Fibroblast of peridontal ligament (primary cell): Measurements from ENCODE around the gene KLK10.
"Not testable (repeated sequence)": the region's sequence is repeated elsewhere in the genome, so short reads cannot be mapped to it uniquely, and the experiment has no call there.

Source experiments
- DNase-seq: peaks from one replicate; pipeline ENCODE4 v3.0.0-alpha.2; 2010; ENCODE audit errors: extremely low read depth

Gene KLK10

DNA sequence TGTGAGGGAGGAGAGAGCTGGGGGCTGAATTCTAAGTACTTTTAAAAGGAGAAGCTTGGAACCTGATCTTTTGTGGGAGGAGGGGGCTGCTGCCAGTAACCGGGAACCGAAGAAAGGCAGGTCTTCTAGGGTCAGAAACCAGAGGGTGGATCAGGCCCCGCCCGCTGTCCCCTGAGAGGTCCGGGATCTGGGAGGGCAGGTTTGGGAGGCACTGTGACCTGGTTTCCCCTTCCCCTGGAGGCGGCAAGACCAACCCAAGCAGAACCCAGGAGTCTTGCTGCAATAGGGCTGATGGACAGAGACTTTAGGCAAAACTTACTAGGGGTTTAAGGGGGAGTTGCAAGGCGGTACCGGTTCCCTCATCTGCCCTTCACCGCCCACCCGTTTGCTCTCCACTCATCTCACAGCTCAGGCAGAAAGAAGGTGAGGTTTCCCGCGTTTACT, 17.4 kb downstream of the KLK10 start:
- no peak for DNase-seq

DNA sequence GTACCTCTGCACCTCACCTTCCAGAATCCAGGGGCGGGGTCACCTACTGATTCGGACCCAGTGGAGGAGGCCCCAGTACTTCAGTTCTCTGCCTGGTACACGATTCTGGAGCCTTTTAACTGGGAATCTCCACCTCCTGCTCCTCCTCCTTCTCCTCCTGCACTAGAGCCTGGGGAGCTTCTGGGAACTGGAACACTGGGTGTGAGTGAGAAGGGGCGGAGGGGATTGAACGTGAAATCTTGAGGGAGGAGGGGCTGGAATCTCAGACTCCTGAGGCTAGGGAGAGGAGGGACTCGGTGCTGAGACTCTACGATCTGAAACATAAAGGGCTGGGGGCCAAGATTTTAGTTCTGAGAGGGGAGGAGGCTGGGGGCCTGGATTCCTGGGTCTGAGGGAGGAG, 18.0 kb downstream of the KLK10 start, which contains the start of gene KLK8:
TSS of gene KLK8 (minus strand) at position 90 of the 400 bp plus-strand sequence. CDS start 437 bp downstream, outside the sequence.
- DNase-seq, result no peak

DNA sequence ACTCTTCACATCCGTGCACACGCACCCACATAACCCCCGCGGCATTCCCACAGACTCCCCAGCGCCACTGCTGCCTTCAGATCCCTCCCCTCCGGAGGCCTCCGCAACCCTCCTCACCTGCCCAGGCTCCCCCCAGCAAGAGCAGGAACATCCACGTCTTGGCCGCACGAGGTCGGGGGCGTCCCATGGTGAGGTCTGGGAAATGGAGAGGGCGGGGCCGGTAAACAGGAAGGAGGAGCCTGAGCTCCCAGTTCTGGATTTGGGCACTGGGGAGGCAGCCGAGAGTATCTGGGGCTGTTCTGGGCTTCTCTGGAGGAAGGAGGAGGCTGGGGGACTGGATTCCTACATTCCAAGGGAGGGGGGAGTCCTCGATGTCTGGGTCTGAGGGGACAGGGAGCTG, 18.5 kb downstream of the KLK10 start:
- no peak for DNase-seq

DNA sequence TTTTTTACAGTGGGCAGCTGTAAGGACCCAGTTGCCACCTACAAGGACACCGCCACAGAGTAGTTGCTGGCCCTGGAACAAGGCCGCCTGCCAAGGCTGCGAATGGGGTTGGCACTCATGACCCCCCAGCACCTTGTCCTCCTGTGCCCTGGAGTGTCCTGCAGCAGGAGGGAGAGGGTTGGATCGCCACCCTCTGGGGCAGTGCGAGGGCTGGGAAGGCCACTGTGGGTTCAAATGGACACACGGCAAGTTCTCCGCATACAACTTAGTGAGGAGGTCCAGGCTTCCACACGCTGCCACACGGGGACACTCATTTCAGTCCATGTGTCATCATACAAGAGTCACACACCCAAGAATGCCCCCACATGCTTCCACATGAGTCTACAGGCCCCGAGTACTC, 19.1 kb downstream of the KLK10 start:
- DNase-seq, result no peak

DNA sequence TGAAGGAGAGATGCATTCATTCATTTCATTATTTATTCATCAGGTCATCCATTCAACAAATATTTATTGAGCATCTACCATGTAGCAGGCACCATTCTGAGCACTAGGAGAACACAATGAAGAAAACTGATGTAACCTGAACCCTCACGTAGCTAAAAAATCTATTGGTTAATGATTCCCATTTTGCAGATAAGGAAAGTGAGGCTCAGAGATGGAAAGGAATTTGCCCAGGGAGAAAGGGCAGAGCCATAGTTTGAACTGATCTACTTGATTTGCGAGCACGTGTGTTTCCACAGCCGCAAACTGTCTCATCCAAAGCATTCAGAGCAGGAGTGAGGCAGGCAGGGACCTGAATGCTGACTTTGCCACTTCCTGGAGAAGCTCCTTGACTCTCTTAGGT, 20.8 kb downstream of the KLK10 start:
- no peak for DNase-seq

DNA sequence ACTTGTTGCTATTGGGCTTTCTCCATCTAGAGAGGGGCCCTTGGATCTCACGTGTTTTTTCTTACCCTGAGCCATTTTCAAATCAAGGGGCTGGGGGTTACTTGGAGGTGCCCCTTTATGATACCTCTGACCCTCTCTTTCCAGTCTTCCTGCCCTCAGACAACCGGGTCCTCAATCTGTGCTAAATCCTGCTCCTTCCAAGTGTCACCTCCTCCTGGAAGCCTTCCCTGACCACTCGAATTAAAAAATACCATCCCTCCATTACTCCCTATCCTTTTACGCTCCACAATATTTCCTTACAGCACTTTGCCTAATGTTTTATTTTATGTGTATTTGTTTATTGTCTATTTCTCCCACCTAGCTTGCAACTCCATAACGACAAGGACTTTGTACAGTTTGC, 21.4 kb downstream of the KLK10 start:
- no peak for DNase-seq

DNA sequence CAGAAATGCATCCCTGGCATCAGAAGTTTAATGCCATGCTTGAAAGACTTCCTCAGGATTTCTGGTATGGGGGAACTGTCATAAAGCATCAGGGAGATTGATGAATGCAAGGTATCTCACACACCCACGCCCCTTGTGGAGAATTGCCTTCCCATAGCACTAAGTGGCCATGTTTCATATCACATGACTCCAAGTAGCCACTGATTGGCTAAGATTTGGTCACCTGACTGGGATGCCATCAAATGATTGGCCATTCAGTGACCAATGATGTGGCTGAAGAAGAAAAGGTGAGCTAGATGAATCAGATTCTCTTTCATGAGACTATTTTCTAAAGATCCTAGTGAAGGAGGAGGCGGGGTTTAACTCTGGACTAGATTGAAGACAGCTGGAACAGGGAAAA, 25.4 kb downstream of the KLK10 start:
- DNase-seq, result no peak

DNA sequence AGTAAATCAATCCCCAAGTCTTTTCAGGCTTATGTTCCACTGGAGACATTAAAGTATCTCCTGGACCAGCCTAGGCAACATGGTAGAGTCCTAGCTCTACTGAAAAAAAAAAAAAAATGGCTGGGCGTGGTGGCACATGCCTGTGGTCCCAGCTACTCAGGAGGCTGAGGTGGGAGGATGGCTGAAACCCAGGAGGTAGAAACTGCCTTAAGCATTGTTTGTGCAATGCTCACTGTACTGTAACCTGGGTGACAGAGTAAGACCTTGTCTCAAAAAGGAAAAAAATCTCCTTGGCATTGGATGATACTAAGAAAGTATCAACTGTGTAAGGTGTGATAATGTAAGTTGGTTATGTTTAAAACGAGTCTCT, 26.9 kb downstream of the KLK10 start:
- no peak for DNase-seq

DNA sequence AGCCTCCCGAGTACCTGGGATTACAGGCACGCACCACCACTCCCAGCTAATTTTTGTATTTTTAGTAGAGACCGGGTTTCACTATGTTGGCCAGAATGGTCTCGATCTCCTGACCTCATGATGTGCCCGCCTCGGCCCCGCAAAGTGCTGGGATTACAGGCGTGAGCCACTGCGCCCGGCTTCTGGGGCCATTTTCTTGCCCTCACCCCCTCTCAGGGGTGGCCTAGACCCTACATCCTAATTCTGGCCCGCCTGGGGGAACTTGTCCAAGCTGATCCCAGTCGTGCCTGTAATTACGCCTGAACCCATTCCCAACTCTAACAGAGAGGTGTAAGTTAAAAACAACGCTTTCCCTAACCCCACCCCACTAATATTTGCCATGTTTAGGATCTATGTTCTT, 35.1 kb downstream of the KLK10 start:
- not testable (repeated sequence) for DNase-seq

DNA sequence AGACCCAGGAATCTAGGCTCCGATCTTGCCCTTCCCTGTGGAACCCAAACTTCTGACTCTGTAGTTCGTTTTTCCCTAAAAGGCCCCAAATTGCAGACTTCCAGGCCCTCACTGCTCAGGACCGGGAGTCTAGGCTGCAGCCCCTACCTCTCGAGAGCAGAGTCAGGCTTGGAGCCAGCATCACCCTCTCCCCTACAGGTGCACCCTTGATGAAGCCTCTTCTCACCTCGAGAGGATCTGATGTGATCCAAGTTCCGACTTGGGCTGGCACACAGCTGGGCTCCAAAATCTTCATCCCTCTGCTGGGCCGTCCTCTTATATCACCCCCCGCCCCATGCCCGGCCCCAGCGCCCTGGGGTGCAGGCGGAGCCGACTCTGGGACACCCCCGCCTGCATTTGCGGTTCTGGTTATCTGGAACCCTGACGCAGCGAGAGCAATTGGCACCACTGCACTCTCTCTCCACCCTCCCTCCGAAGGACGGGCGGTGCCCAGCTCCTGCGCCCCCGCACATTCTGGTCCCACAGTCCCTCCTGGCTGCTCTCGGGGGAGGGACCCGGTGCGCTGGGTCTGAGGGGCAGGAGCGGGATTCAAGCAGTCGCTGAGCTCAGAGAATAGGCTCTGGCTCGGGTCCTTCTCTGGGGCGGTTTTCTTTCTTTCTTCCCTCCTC, 35.8 kb downstream of the KLK10 start, which contains the start of gene KLK7:
TSS of gene KLK7 (minus strand) at position 293 of the 668 bp plus-strand sequence. CDS start 1,518 bp downstream, outside the sequence.
- no peak for DNase-seq

DNA sequence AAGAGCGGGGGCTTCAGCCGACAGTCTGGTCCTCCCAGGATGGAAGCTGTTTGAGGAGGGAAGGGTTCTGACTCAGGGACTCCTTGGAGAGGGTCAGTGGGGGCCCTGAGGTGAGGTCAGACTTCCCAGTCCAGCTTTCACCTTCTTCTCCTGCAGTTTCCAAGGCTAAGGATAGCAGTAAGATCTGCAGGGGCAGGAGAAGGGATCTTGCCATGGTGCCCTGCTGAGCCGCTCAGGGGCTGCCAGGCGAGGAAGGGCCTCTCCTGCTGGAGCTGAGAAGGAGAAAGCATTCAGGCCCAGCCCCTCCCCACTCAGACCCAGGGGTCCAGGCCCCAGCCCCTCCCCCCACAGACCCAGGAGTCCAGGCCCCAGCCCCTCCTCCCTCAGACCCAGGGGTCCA, 37.3 kb downstream of the KLK10 start:
- no peak for DNase-seq

DNA sequence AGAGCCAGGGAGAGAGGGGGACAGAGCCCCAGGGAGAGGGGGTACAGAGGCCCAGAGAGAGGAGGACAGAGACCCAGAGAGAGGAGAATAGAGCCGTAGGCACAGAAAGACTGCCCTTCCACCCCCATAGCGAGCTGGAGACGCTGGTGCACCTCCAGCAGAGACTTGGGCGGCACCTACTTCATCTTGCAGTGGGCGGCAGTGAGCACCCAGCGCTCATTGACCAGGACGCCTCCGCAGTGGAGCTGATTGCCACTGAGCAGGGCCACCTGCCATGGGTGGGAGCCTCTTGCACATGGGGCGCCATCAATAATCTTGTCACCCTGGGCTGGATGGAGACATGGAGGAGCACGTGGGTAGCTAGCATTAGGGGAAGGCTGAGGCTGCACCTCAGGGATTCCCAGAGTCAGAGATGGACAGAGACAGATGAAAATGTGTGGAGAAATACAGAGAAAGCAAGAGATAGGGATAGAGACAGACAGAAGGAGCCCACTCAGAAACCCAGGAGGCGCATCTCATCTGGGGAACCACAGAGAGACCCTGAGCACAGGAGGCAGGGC, 37.8 kb downstream of the KLK10 start:
- no peak for DNase-seq

DNA sequence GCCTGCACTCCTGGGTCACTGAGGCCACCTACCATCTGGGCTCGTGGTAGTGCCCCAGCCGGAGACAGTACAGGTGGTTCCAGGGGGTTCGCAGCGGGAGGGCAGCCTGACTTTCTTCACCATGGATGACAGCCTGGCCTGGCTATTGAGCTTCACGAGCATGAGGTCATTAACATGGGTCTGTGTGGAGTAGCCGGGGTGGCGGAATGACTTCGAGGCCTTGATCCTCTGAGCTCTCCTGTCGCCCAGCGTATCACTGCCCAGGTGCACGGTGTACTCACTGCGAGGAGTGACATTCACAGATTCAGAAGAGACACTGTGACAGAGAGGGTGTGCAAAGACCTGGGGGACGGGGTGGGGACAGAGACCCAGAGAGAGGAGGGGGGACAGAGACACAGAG, 39.3 kb downstream of the KLK10 start:
- no peak for DNase-seq

DNA sequence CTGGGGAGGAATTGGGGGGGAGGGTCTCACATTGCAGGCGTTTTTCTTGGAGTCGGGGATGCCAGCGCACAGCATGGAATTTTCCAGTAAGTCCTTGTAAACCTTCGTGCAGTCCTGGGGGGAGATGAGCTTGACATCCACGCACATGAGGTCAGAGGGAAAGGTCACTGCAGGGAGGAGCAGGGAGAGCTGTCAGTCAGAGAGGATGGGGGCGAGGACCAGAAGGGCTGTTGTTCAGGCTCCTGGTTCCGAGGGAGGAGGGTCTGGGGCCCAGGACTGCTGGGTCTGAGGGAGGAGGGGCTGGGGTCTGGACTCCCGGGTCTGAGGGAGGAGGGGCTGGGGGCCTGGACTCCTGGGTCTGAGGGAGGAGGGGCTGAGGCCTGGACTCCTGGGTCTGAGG, 39.8 kb downstream of the KLK10 start:
- no peak for DNase-seq

DNA sequence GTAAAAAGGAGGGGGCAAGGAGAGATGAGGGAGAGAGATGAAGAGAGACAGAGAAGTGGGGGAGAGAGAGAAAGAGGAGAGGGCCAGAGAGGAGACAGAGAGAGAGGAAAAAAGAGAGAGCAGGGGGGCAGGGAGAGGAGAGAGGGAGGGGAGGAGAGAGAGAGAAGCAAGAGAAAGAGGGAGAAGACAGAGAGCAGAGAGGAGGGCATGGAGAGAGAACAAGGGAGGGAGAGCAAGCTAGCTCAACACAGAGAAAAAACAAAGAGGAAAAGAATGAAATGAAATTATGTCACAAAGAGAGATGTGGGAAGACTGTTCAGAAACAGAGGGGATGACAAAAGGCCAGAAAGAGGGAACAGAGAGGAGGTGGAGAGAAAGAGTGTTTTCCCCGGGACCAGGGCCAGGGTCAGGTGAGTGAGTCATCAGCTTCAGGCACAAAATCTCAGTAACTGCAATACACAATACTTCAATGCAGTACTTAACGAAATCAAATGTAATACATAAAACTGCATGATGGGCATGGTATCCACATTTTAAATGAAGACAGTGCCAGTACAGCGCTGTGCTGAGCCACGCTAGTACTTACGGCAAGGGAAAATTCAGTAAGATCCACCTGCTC, 40.6 kb downstream of the KLK10 start:
- no peak for DNase-seq

DNA sequence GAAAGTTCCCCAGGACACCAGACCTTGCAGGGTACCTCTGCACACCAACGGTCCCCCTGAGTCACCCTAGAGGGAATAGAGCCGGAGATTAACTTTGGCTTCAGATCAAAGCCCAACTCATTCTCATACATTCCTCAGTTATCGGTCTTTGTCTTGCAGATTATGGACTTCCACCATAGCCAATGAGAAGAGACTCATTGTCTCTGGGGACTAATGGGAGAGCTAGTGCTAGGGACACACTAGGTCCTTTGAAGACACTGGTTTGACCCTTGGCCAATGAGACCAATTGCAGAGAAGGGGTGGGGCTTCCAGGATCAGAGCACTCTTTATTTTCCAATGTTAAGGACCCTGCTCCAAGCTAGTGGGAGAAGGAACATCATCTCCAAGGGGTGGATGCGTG, 41.9 kb downstream of the KLK10 start:
- DNase-seq, result no peak

DNA sequence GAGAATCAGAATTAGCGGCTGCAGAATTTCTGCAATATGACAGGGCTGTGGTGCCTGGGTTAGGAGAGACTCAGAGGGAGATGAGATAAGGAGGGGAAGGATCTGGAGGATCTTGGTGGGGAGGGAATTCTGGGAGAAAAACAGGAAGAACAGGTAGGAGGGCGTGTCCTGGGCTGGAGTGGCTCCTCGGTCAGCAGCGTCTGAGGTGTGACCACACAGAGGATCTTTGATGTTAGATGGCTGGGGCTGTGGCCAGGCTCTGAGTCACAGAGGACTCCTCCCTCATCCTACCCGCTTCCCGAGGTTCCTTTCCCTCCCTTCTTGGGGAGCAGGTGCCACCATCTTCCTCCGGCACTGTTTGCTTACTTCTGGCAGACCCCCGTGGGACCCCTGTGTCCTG, 43.7 kb downstream of the KLK10 start:
- DNase-seq, result no peak

DNA sequence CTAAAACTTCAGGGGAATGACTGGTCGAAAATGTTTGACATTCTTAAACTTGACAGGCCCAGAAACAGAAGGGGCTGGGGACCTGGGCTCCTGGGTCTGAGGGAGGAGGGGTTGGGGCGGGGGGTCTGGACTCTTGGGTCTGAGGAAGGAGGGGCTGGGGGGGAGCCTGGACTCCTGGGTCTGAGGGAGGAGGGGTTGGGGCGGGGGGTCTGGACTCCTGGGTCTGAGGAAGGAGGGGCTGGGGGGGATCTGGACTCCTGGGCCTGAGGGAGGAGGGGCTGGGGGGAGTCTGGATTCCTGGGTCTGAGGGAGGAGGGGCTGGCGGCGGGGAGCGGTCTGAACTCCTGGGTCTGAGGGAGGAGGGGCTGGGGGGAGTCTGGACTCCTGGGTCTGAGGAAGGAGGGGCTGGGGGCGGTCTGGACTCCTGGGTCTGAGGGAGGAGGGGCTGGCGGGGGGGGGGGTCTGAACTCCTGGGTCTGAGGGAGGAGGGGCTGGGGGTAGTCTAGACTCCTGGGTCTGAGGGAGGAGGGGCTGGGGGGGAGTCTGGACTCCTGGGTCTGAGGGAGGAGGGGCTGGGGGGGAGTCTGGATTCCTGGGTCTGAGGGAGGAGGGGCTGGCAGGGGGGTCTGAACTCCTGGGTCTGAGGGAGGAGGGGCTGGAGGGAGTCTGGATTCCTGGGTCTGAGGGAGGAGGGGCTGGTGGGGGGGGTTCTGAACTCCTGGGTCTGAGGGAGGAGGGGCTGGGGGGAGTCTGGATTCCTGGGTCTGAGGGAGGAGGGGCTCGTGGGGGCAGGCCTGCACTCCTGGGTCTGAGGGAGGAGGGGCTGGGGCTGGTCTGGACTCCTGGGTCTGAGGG, 44.6 kb downstream of the KLK10 start:
- no peak for DNase-seq

DNA sequence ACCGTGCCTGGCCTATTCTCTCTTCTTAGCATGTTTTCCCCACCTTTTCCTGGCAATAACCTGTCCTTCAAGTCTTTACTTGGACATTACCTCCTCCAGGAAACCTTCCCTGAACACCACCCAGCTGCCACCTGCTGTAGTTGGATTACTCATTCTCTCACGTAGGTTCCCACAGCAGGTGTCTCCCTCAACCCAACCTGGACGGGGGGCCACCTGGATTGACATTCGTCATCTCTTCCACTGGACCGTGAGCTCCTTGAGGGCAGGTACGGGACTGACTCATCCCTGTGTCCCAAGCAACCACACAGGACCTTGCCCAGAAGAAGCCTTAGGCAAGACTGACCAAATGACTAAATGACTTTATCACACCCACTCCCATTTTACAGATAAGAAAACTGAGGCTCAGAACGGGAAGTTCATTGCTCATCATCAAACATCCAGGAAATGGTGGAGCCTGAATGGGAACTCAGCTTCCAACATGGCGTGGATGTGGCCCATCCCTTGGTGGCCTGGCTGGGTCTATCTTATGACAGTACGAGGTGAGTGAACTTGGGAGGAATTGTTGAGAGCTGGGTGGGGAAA, 46.6 kb downstream of the KLK10 start:
- DNase-seq, result no peak

DNA sequence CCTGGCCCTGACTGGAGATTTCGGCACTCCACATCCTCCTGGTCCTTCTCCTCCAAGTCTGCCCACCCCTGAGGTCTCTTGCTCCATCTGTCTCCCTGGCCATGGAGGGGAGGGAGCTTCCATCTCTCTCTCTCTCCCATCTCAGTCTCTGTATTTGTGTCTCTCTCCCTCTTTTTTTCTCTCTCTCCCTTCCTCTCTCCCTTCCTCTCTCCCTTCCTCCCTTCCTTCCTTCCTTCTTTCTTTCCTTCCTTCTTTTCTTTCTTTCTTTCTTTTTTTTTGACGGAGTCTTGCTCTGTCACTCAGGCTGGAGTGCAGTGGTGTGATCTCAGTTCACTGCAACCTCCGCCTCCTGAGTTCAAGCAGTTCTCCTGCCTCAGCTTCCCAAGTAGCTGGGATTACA, 49.7 kb downstream of the KLK10 start:
- not testable (repeated sequence) for DNase-seq

DNA sequence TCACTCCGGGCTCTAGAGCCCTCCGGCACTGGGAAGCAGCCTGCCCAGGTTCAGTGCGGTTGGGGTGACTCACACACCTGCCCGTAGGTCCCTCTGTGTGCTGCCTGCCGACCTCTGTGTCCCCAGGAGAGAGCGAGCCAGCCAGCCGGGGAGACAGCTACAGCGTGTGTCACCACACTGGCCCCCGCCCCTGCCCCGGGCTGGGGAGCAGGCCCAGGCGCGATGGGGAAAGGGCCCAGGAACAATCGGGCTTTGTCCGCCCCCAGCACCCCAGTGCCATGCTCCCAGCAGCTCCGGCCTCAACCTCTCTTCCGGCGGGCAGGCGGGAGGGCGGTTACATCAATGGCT, 50.1 kb downstream of the KLK10 start, which contains the start of gene KLK6:
TSS of gene KLK6 (minus strand) at position 179 of the 348 bp plus-strand sequence. CDS start 1,487 bp downstream, outside the sequence.
- no peak for DNase-seq
